Dendritic cell treated with granulocyte-macrophage colony-stimulating factor and Interleukin-4, amounts not matched to agents 40 ng/mL and 50 ng/mL, for 4 days (primary cell): ENCODE results near the gene PTPRJ.
"Not testable (repeated sequence)": the region's sequence is repeated elsewhere in the genome, so short reads cannot be mapped to it uniquely, and the experiment has no call there.

Source experiments
- H3K27ac Mint-ChIP-seq: one replicate; pipeline ENCODE4 v1.8.0; 2022; ENCODE audit warnings: mild to moderate bottlenecking, mixed read lengths
- H3K27me3 Mint-ChIP-seq: one replicate; pipeline ENCODE4 v1.8.0; 2022; ENCODE audit warnings: mild to moderate bottlenecking, mixed read lengths
- H3K36me3 Mint-ChIP-seq: one replicate; pipeline ENCODE4 v1.8.0; 2022; ENCODE audit warnings: low read depth, mixed read lengths
- H3K4me1 Mint-ChIP-seq: one replicate; pipeline ENCODE4 v1.8.0; 2022; ENCODE audit warnings: low read depth, mixed read lengths
- H3K4me3 Mint-ChIP-seq: one replicate; pipeline ENCODE4 v1.8.0; 2022; ENCODE audit warnings: mild to moderate bottlenecking, moderate library complexity, mixed read lengths
- H3K9me3 Mint-ChIP-seq: one replicate; pipeline ENCODE4 v1.8.0; 2022; ENCODE audit warnings: mixed read lengths
- intact Hi-C: fragments of 100-400 bp; cut with micrococcal nuclease; formaldehyde crosslinking; loops from one replicate; pipeline ENCODE4 v1.15.0; 2022

The PTPRJ gene

GRCh38 chr11:47980088-47980906 lies at the start of gene PTPRJ:
TSS of gene PTPRJ (plus strand) at chr11:47980559. CDS start at chr11:47980913, 354 bp downstream.
- Mint-ChIP-seq H3K4me3 (peak within 1 kb of the TSS; percentile 83), H3K4me1 (peaks cover 28% of the 10 kb centered on the region), H3K9me3 (no peaks in the 10 kb centered on the region), H3K27me3 (peaks cover 8% of the 10 kb centered on the region), H3K27ac (peak within 1 kb of the TSS; percentile 86), H3K36me3 (peaks cover 35% of the 10 kb centered on the region)
- intact Hi-C loops, result loop anchor here (5.0 kb wide), 1 partner anchor 52 kb away; no protein-coding TSS in a partner anchor

GRCh38 chr11:47932544-47932943 lies 47.8 kb upstream of the PTPRJ start:
- intact Hi-C loops, result loop anchor here (10.0 kb wide), 1 partner anchor 92 kb away; no protein-coding TSS in a partner anchor
- Mint-ChIP-seq H3K27me3 (no peaks in the 10 kb centered on the region), H3K9me3 (no peaks in the 10 kb centered on the region), H3K4me3 (no peak overlapping the region), H3K4me1 (peaks cover 35% of the 10 kb centered on the region), H3K36me3 (no peaks in the 10 kb centered on the region), H3K27ac (no peak overlapping the region)

GRCh38 chr11:47933797-47934196 lies 46.6 kb upstream of the PTPRJ start:
- not testable (repeated sequence) for H3K4me3 Mint-ChIP-seq, H3K27me3 Mint-ChIP-seq, H3K9me3 Mint-ChIP-seq, H3K27ac Mint-ChIP-seq, H3K36me3 Mint-ChIP-seq
- intact Hi-C loops, result loop anchor here (1.0 to 10.0 kb wide), 2 partner anchors 91 to 177 kb away; no protein-coding TSS in a partner anchor
- H3K4me1 Mint-ChIP-seq, result peaks cover 35% of the 10 kb centered on the region

GRCh38 chr11:47938791-47939560 lies 41.4 kb upstream of the PTPRJ start:
- Mint-ChIP-seq H3K27ac (peak overlapping the region; percentile 80), H3K36me3 (no peaks in the 10 kb centered on the region), H3K4me1 (peaks cover 61% of the 10 kb centered on the region), H3K9me3 (no peaks in the 10 kb centered on the region), H3K27me3 (no peaks in the 10 kb centered on the region), H3K4me3 (no peak overlapping the region)
- intact Hi-C loops, result loop anchor here (5.0 to 10.0 kb wide), 2 partner anchors 33 to 86 kb away; no protein-coding TSS in a partner anchor

- Mint-ChIP-seq H3K4me1 (peaks cover 64% of the 10 kb centered on the region), H3K4me3 (no peak overlapping the region), H3K9me3 (no peaks in the 10 kb centered on the region), H3K36me3 (no peaks in the 10 kb centered on the region), H3K27ac (peak overlapping the region; percentile 52), H3K27me3 (no peaks in the 10 kb centered on the region)
- intact Hi-C loops, result no loop called here
These were observed 39.3 kb upstream of the PTPRJ start for GRCh38 chr11:47940904-47941649.

GRCh38 chr11:47941907-47942558 lies 38.3 kb upstream of the PTPRJ start:
- Mint-ChIP-seq H3K27ac (peak overlapping the region; percentile 52), H3K27me3 (no peaks in the 10 kb centered on the region), H3K4me1 (peaks cover 64% of the 10 kb centered on the region), H3K4me3 (no peak overlapping the region), H3K36me3 (no peaks in the 10 kb centered on the region), H3K9me3 (no peaks in the 10 kb centered on the region)
- intact Hi-C loops, result no loop called here

GRCh38 chr11:47943721-47944586 lies 36.4 kb upstream of the PTPRJ start:
- Mint-ChIP-seq H3K36me3 (no peaks in the 10 kb centered on the region), H3K4me1 (peaks cover 63% of the 10 kb centered on the region), H3K9me3 (no peaks in the 10 kb centered on the region), H3K27me3 (no peaks in the 10 kb centered on the region), H3K27ac (peak overlapping the region; percentile 12), H3K4me3 (no peak overlapping the region)
- intact Hi-C loops, result no loop called here

GRCh38 chr11:47944632-47945031 lies 35.7 kb upstream of the PTPRJ start:
- H3K36me3 Mint-ChIP-seq, result no peaks in the 10 kb centered on the region
- H3K27ac Mint-ChIP-seq, result no peak overlapping the region
- intact Hi-C loops, result no loop called here
- peaks cover 63% of the 10 kb centered on the region for H3K4me1 Mint-ChIP-seq
- no peak overlapping the region for H3K4me3 Mint-ChIP-seq
- no peaks in the 10 kb centered on the region for H3K27me3 Mint-ChIP-seq
- no peaks in the 10 kb centered on the region for H3K9me3 Mint-ChIP-seq

GRCh38 chr11:47946682-47947559 lies 33.4 kb upstream of the PTPRJ start:
- Mint-ChIP-seq H3K27me3 (no peaks in the 10 kb centered on the region), H3K27ac (peak overlapping the region; percentile 65), H3K9me3 (no peaks in the 10 kb centered on the region), H3K4me3 (no peak overlapping the region), H3K4me1 (peaks cover 65% of the 10 kb centered on the region), H3K36me3 (no peaks in the 10 kb centered on the region)
- intact Hi-C loops, result no loop called here

GRCh38 chr11:47948137-47948536 lies 32.2 kb upstream of the PTPRJ start:
- Mint-ChIP-seq H3K4me3 (no peak overlapping the region), H3K4me1 (peaks cover 58% of the 10 kb centered on the region), H3K9me3 (no peaks in the 10 kb centered on the region), H3K36me3 (no peaks in the 10 kb centered on the region), H3K27me3 (no peaks in the 10 kb centered on the region), H3K27ac (peak overlapping the region; percentile 22)
- intact Hi-C loops, result no loop called here

- H3K9me3 Mint-ChIP-seq, intact Hi-C loops, H3K27me3 Mint-ChIP-seq, H3K36me3 Mint-ChIP-seq, H3K4me3 Mint-ChIP-seq: not testable (repeated sequence)
- H3K27ac Mint-ChIP-seq, result peak overlapping the region; percentile 63
- peaks cover 58% of the 10 kb centered on the region for H3K4me1 Mint-ChIP-seq
These were observed 31.2 kb upstream of the PTPRJ start for GRCh38 chr11:47949001-47949675.
